Hair follicular keratinocyte (primary cell): Measurements from ENCODE around the gene UBQLN3. TPM values are rescaled to one million over a fixed set of nuclear protein-coding genes. Genes with fewer than 3 reads are reported as not detected.

Experiments
- total RNA-seq: library from RNA; depleted of rRNA; stranded (reverse); fragments of >200 nt; gene quantifications from 2 replicates; pipeline ENCODE4 v1.2.3, GENCODE V29; 2015

UBQLN3 gene
- total RNA-seq: not detected in 2 replicates

GRCh38 chr11:5509803-5510202, at the start of gene UBQLN3:
TSS of gene UBQLN3 (minus strand) at chr11:5509957. CDS start at chr11:5509558, 399 bp downstream.

GRCh38 chr11:5548440-5548839, 38.7 kb upstream of the UBQLN3 start, which contains the start of gene OR52H1:
TSS of gene OR52H1 (minus strand) at chr11:5548540. CDS start at chr11:5545505, 3,035 bp downstream.

GRCh38 chr11:5516599-5516998, 6.8 kb upstream of the UBQLN3 start, which contains the start of gene UBQLNL:
TSS of gene UBQLNL (minus strand) at chr11:5516699. CDS start at chr11:5516441, 258 bp downstream.

GRCh38 chr11:5488385-5488784, 21.4 kb downstream of the UBQLN3 start, which contains the start of gene OR52D1:
TSS of gene OR52D1 (plus strand) at chr11:5488685. CDS start at chr11:5488707, 22 bp downstream.

Other genes starting within 250 kb of the UBQLN3 start
- gene HBE1, start 240.0 kb downstream of the UBQLN3 start, total RNA-seq: not detected in 2 replicates
- gene OR51B4, start 208.0 kb downstream of the UBQLN3 start, total RNA-seq: not detected in 2 replicates
- gene OR51B2, start 185.7 kb downstream of the UBQLN3 start, total RNA-seq: not detected in 2 replicates
- not detected in 2 replicates for gene OR51B5, start 166.4 kb downstream of the UBQLN3 start, total RNA-seq
- not detected in 2 replicates for gene OR51B6, start 158.4 kb downstream of the UBQLN3 start, total RNA-seq
- not detected in 2 replicates for gene OR51M1, start 126.1 kb downstream of the UBQLN3 start, total RNA-seq
- not detected in 2 replicates for gene OR51Q1, start 87.8 kb downstream of the UBQLN3 start, total RNA-seq
- not detected in 2 replicates for gene OR51I1, start 68.4 kb downstream of the UBQLN3 start, total RNA-seq
- not detected in 2 replicates for gene OR51I2, start 60.6 kb downstream of the UBQLN3 start, total RNA-seq
- not detected in 2 replicates for gene OR52D1, start 21.3 kb downstream of the UBQLN3 start, total RNA-seq
- gene UBQLNL, start 6.7 kb upstream of the UBQLN3 start, total RNA-seq: not detected in 2 replicates
- not detected in 2 replicates for gene OR52H1, start 38.6 kb upstream of the UBQLN3 start, total RNA-seq
- gene OR52B6, start 70.9 kb upstream of the UBQLN3 start, total RNA-seq: not detected in 2 replicates
- gene TRIM6, start 86.7 kb upstream of the UBQLN3 start, total RNA-seq: 2.7 and 2.8 TPM in 2 replicates
- 4.9 and 6.5 TPM in 2 replicates for gene TRIM34, start 115.0 kb upstream of the UBQLN3 start, total RNA-seq
- 27.4 and 31.2 TPM in 2 replicates for gene TRIM5, start 175.1 kb upstream of the UBQLN3 start, total RNA-seq
- gene TRIM22, start 179.8 kb upstream of the UBQLN3 start, total RNA-seq: 18.9 and 41.5 TPM in 2 replicates
- gene OR56B1, start 226.5 kb upstream of the UBQLN3 start, total RNA-seq: not detected in 2 replicates
- gene OR52N4, start 244.3 kb upstream of the UBQLN3 start, total RNA-seq: not detected in 2 replicates